ENCODE results near the gene GPHN.

- TF ChIP-seq CTCF (IDR thresholded peaks at IDR 0.05) (no peak), POLR2A (IDR thresholded peaks at IDR 0.05) (no peak)
These were observed 621.8 kb downstream of the GPHN start for GRCh38 chr14:67129768-67130167.

All from right lobe of liver (tissue), 4 donors.